Measurements from ENCODE around the gene C4BPA.

The C4BPA gene

GRCh38 chr1:207077470-207078377 lies 26.3 kb upstream of the C4BPA start:
- DNase-seq = peak; percentile 71

GRCh38 chr1:207078578-207079132 lies 25.4 kb upstream of the C4BPA start:
- DNase-seq = no peak

- no peak for DNase-seq
Measured at GRCh38 chr1:207079706-207080241, 24.3 kb upstream of the C4BPA start.

- DNase-seq = no peak
Measured at GRCh38 chr1:207081088-207081487, 22.9 kb upstream of the C4BPA start.

GRCh38 chr1:207081806-207082205 lies 22.2 kb upstream of the C4BPA start:
- no peak for DNase-seq

GRCh38 chr1:207084232-207084631 lies 19.8 kb upstream of the C4BPA start:
- DNase-seq = no peak

GRCh38 chr1:207084701-207085180 lies 19.3 kb upstream of the C4BPA start:
- peak; percentile 55 for DNase-seq

- DNase-seq = no peak
Measured at GRCh38 chr1:207085887-207086286, 18.1 kb upstream of the C4BPA start.

- DNase-seq = no peak
Measured at GRCh38 chr1:207088161-207088560, 15.9 kb upstream of the C4BPA start.

GRCh38 chr1:207088701-207089626 lies 15.1 kb upstream of the C4BPA start, which contains the start of gene C4BPB:
C4BPB (plus strand) TSS chr1:207088860; CDS start chr1:207089532, 672 bp downstream.
- DNase-seq = no peak

- DNase-seq = no peak
Measured at GRCh38 chr1:207089627-207090355, 14.2 kb upstream of the C4BPA start.

- no peak for DNase-seq
Measured at GRCh38 chr1:207091200-207091908, 12.7 kb upstream of the C4BPA start.

GRCh38 chr1:207093944-207094343 lies 10.1 kb upstream of the C4BPA start:
- no peak for DNase-seq

GRCh38 chr1:207097871-207098324 lies 6.1 kb upstream of the C4BPA start:
- no peak for DNase-seq

- DNase-seq = no peak
Measured at GRCh38 chr1:207101720-207102119, 2.3 kb upstream of the C4BPA start.

- DNase-seq = no peak
Measured at GRCh38 chr1:207102146-207102545, 1.9 kb upstream of the C4BPA start.

GRCh38 chr1:207102659-207103058 lies 1.4 kb upstream of the C4BPA start:
- DNase-seq = no peak

- no peak for DNase-seq
Measured at GRCh38 chr1:207109004-207109403, 5.0 kb downstream of the C4BPA start.

- no peak for DNase-seq
Measured at GRCh38 chr1:207112616-207113296, 8.7 kb downstream of the C4BPA start.

GRCh38 chr1:207115269-207115668 lies 11.2 kb downstream of the C4BPA start:
- peak; percentile 16 for DNase-seq

- no peak for DNase-seq
Measured at GRCh38 chr1:207124389-207124788, 20.4 kb downstream of the C4BPA start.

All from fibroblast of skin of right quadriceps (primary cell).